OCI-M1 (cell line): ENCODE data around the gene ASTN2.
"Not testable (repeated sequence)": the region's sequence is repeated elsewhere in the genome, so short reads cannot be mapped to it uniquely, and the experiment has no call there.

Source experiments
- DNase-seq: peaks from one replicate; lab custom pipeline; 2025; lab: John Stamatoyannopoulos, UW

Gene ASTN2

DNA sequence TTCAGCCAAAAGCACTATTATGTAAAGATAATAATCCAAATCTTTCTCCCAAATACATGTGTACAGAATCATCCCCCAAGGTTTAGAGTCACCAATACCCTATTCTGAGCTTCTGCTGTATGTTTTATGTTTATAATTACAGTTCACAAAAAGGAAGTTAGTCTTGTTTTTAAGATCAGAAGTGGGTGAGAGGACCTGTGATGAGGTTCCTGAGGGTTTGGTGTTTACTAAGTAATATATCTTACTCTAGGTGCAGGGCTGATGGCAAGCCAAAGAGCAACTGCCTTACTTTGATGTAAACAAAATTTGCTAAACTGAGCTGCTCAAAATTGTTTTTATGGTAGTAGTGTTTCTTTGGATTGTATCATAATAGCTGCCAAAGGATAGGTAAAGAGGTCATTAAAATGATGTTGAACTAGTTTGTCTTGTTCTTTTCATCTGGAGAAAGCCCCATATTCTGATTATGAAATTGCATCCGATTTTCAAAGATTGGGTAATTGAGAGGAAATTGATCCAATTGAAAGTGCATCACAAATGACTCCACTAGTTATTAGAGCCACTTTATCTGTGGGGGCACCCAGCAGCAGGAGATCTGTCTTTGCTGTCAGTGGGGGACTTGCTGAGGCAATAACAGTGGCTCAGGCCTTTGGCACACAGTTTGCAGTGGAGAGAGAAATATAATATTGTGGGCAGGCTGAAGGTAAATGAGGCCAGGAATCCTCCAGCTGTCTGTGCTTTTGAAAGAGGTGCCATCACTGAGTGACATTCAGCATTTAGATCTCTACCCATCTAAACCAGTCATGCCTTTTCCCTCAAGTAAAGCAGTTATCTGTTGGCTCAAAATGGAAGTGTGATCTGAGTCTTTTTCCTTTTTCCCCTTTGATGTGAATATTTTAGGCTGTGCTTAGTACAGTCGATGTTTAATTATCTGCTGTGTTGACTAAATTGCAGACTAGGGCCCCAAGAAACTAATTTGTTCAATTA is 713.7 kb downstream of the ASTN2 start:
- DNase-seq: no peak

GRCh38 chr9:116700279-116700678 is 714.6 kb downstream of the ASTN2 start:
- DNase-seq: no peak

GRCh38 chr9:116697887-116698286 is 717.0 kb downstream of the ASTN2 start:
- no peak for DNase-seq

- DNase-seq: no peak
These were observed 717.5 kb downstream of the ASTN2 start for GRCh38 chr9:116697362-116697761.

GRCh38 chr9:116695438-116695837 is 719.4 kb downstream of the ASTN2 start:
- peak; percentile 68 for DNase-seq

DNA sequence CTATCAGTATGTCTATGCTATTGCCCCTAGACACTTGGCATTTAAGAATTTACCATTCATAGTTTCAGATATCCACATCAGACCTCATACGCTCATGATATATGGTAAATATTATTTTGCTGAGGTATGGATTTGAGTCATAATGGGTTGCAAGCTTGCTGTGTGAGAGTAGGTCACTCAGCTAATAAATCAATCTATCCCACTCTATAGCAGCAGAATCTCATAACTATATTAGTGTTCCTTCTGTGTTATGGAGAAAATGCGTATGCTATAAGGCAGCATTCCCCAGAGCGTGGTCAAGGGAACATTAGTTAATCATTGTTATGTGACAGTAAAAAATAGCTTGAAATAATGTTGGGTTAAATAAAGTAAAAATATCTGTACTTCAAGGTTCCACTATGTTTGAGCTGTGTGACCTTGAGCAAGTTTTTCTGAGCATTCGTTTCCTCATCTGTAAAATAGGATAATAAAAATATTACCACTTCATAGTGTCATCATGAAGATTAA is 720.0 kb downstream of the ASTN2 start:
- no peak for DNase-seq

- no peak for DNase-seq
These were observed 721.6 kb downstream of the ASTN2 start for GRCh38 chr9:116693233-116693731.

- DNase-seq: no peak
These were observed 722.2 kb downstream of the ASTN2 start for GRCh38 chr9:116692616-116693015.

DNA sequence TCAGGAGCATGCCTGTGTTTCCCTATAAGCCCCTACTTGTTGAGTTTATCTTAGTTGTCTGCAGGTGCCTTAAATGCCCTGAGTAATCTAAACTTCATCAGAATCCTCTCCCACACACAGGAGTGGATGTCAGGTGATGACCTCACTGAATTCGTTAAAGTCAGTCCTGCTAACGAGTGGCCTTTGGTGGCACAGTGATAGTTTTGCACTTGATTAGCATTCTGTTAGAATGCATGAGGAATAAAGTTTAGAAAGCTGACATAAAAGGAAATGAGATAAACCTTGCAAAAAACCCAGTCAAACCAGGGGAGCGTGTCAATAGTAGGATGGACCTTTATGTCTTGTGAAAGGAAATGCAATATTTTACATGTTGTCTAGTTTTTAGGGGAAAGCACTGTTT is 723.2 kb downstream of the ASTN2 start:
- DNase-seq: no peak

DNA sequence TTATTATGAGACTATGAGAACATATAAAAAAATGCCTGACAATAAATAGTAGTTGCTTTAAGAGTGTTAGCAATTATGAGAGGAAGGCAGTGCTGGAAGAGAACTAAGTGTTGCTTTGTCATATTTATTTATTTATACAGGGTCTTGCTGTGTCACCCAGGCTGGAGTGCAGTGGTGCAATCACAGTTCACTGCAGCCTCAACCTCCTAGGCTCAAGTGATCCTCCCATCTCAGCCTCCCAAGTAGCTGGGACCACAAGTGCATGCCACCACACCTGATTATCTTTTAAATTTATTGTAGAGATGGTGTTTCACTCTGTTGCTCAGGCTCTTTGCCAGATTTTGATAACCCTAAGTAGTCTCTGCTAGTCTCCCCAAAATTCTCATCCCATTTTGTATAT is 724.1 kb downstream of the ASTN2 start:
- DNase-seq: not testable (repeated sequence)

- peak; percentile 22 for DNase-seq
These were observed 725.3 kb downstream of the ASTN2 start for GRCh38 chr9:116689486-116690032.

- peak; percentile 16 for DNase-seq
These were observed 725.9 kb downstream of the ASTN2 start for GRCh38 chr9:116688806-116689485.

DNA sequence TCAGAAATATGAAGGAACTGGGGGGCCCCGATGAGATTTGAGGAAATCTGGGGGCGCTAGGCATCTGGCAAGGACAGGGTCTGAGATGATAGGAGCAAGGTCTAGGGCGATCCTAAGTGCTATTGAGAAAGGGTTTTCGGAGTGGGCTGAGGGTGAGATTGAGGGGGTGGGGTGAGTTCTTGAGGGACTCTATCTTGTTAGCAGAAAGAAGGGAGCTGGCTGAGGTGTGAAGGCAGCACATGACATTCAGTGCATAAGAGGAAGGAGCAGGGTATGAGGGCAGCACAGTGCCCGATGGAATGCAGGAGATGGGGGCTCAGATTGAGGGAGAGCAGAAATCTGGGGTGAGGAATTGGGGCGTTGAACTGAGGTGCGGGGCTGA is 727.1 kb downstream of the ASTN2 start:
- no peak for DNase-seq

GRCh38 chr9:116687074-116687753 is 727.6 kb downstream of the ASTN2 start, which contains the start of gene TRIM32:
TSS of gene TRIM32 (plus strand) at chr9:116687305. CDS start at chr9:116697743, 10,438 bp downstream.
- peak; percentile 92 for DNase-seq

DNA sequence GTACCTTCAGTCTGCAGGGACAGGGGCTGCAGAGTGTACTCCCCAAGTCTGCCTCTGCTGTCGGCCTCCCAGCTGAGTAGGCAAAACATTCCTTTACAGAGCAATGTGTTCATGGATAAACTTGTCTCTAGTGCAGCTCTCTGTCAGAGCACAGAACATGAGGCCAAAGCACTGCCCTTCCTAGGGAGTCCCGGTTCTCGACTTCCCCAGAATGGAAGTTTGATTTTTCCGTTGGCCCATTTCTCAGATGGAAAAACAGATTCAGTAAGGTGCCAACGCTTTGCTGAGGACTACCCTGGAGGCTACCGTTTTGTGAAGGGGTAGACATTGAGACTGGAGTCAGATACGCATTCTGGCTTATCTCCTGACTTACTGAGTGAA is 728.2 kb downstream of the ASTN2 start:
- DNase-seq: no peak

DNA sequence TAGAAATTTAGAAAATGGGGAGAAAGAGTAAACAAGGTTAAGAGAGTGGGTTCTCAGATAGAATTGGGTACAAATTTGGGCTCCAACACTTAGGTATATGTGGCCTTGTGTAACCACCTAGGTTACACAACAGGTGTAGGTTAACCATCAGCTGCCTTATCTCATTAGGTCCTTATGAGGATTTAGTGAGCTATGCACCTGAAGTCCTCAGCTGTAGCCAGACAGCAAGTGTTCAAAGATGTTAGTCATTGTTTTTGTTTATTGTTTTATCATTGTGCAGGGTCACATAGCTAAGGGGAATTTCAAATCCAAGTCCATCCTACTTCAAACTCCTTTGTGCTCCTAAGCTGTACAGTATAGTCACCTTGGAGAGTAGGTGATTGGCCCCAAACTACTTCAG is 728.7 kb downstream of the ASTN2 start:
- no peak for DNase-seq

GRCh38 chr9:116685166-116685565 is 729.7 kb downstream of the ASTN2 start:
- no peak for DNase-seq

- peak; percentile 7 for DNase-seq
These were observed 731.3 kb downstream of the ASTN2 start for GRCh38 chr9:116683535-116683934.

- DNase-seq: no peak
These were observed 740.5 kb downstream of the ASTN2 start for GRCh38 chr9:116674210-116674980.

DNA sequence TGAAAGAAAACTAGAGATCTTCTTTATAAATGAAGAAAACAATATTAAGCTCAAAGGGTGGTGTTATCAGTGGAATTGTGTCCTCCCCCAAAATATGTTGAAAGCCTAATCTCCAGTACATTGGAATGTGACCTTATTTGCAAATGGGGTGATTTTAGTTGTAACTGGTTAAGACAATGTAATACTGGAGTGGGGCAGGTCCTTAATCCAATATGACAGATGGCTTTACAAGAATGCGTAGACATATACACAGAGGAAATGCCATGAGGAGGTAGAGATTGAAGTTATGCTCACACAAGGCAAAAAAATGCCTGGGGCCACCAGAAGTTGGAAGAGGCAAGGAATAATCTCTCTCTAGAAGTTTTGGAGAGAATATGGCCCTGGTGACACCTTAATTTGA is 741.5 kb downstream of the ASTN2 start:
- no peak for DNase-seq

GRCh38 chr9:116671605-116672004 is 743.3 kb downstream of the ASTN2 start:
- peak; percentile 31 for DNase-seq
